GM23338 (cell line): ENCODE results near the gene XPO6. TPM values are rescaled to one million over a fixed set of nuclear protein-coding genes. Genes with fewer than 3 reads are reported as not detected.

Experiments
- ATAC-seq: fragments of 200-7000 bp; cut with Tn5 transposase; 3 replicates; pipeline ENCODE4 v1.9.1; 2020
- DNase-seq: peaks from one replicate; pipeline ENCODE4 v3.0.0-alpha.2; 2015; ENCODE audit warnings: low spot score
- H2AFZ ChIP-seq: fragments of 200-600 bp; sonication (generic); 2 replicates; pipeline ENCODE4 v1.8.0; 2016; ENCODE audit warnings: antibody characterized with exemption, mild to moderate bottlenecking, moderate library complexity
- H3F3A ChIP-seq: fragments of 200-600 bp; sonication (generic); replicated peaks from 2 replicates; pipeline ENCODE4 v1.8.0; 2017; ENCODE audit warnings: antibody characterized with exemption, mixed run types, low read depth
- H3K27ac ChIP-seq: fragments of 200-600 bp; sonication (generic); 2 replicates; pipeline ENCODE4 v1.6.1; 2016; ENCODE audit warnings: low read depth
- H3K27me3 ChIP-seq: fragments of 200-600 bp; sonication (generic); 2 replicates; pipeline ENCODE4 v1.8.0; 2016; ENCODE audit warnings: mild to moderate bottlenecking, mixed run types, moderate library complexity; ENCODE audit not compliant: insufficient read depth
- H3K36me3 ChIP-seq: fragments of 200-600 bp; sonication (generic); 2 replicates; pipeline ENCODE4 v1.8.0; 2016; ENCODE audit warnings: mild to moderate bottlenecking; ENCODE audit not compliant: insufficient read depth
- H3K4me1 ChIP-seq: fragments of 200-600 bp; sonication (generic); 2 replicates; pipeline ENCODE4 v1.8.0; 2016; ENCODE audit warnings: mild to moderate bottlenecking, moderate library complexity; ENCODE audit not compliant: insufficient read depth
- H3K4me2 ChIP-seq: fragments of 200-600 bp; sonication (generic); 2 replicates; pipeline ENCODE4 v1.7.1; 2017; ENCODE audit warnings: mixed run types
- H3K4me3 ChIP-seq: fragments of 200-600 bp; sonication (generic); 2 replicates; pipeline ENCODE4 v1.6.1; 2016; ENCODE audit warnings: mixed run types
- H3K79me2 ChIP-seq: fragments of 200-600 bp; sonication (generic); replicated peaks from 2 replicates; pipeline ENCODE4 v1.8.0; 2017; ENCODE audit warnings: mild to moderate bottlenecking; ENCODE audit not compliant: insufficient read depth
- H3K9me2 ChIP-seq: fragments of 200-600 bp; sonication (generic); 2 replicates; pipeline ENCODE4 v1.8.0; 2017; ENCODE audit not compliant: insufficient read depth
- H4K20me1 ChIP-seq: fragments of 200-600 bp; sonication (generic); replicated peaks from 2 replicates; pipeline ENCODE4 v1.8.0; 2017; ENCODE audit warnings: mild to moderate bottlenecking; ENCODE audit not compliant: insufficient read depth
- H3K27ac Mint-ChIP-seq: 2 replicates; pipeline ENCODE4 v1.8.0; 2020; ENCODE audit warnings: inconsistent platforms, mild to moderate bottlenecking, moderate library complexity, mixed read lengths
- H3K27me3 Mint-ChIP-seq: 3 replicates; pipeline ENCODE4 v1.8.0; 2022; ENCODE audit warnings: low read depth, mild to moderate bottlenecking, moderate library complexity, mixed read lengths, inconsistent platforms; ENCODE audit not compliant: insufficient read depth, poor library complexity
- H3K36me3 Mint-ChIP-seq: 3 replicates; pipeline ENCODE4 v1.8.0; 2021; ENCODE audit warnings: low read depth, mild to moderate bottlenecking, inconsistent platforms, moderate library complexity, mixed read lengths
- H3K4me1 Mint-ChIP-seq: 3 replicates; pipeline ENCODE4 v1.8.0; 2020; ENCODE audit warnings: mild to moderate bottlenecking, inconsistent platforms, mixed read lengths
- H3K4me3 Mint-ChIP-seq: 3 replicates; pipeline ENCODE4 v1.8.0; 2021; ENCODE audit warnings: moderate library complexity, mild to moderate bottlenecking, inconsistent platforms, mixed read lengths
- H3K9me3 Mint-ChIP-seq: 3 replicates; pipeline ENCODE4 v1.8.0; 2020; ENCODE audit warnings: moderate library complexity, mild to moderate bottlenecking, inconsistent platforms, mixed read lengths
- CREB1 ChIP-seq: fragments of 250-450 bp; sonication (Bioruptor Pico); IDR thresholded peaks from 2 replicates; pipeline ENCODE4 v1.5.0; 2020; ENCODE audit warnings: low read depth, mild to moderate bottlenecking, moderate library complexity
- CTCF ChIP-seq, 2 experiments: fragments of 200-600 bp in 1 of 2; sonication (generic) in 1 of 2; conservative IDR thresholded peaks; 2 replicates each; pipeline versions ENCODE4 v1.5.1 to v1.6.1; 2016 to 2017; ENCODE audit warnings: antibody characterized with exemption in 2 of 2, low read depth in 2 of 2, mild to moderate bottlenecking in 2 of 2, moderate library complexity in 1 of 2
- EZH2 ChIP-seq: fragments of 200-600 bp; sonication (generic); IDR thresholded peaks from one replicate; pipeline ENCODE4 v1.8.0; 2017; ENCODE audit warnings: antibody characterized with exemption, mild to moderate bottlenecking, low read depth; ENCODE audit not compliant: unreplicated experiment
- EZH2phosphoT487 ChIP-seq: fragments of 200-600 bp; sonication (generic); IDR thresholded peaks from one replicate; pipeline ENCODE4 v1.8.1; 2018; ENCODE audit warnings: antibody characterized with exemption; ENCODE audit not compliant: unreplicated experiment
- JUNB ChIP-seq: IDR thresholded peaks from one replicate; pipeline ENCODE4 v1.6.1; 2016; ENCODE audit warnings: antibody characterized with exemption; ENCODE audit not compliant: unreplicated experiment
- NANOG ChIP-seq: IDR thresholded peaks from 2 replicates; pipeline ENCODE4 v1.6.1; 2016; ENCODE audit warnings: antibody characterized with exemption, borderline replicate concordance
- POLR2AphosphoS5 ChIP-seq: IDR thresholded peaks from 2 replicates; pipeline ENCODE4 v1.6.1; 2016; ENCODE audit warnings: antibody characterized with exemption, low read depth
- REST ChIP-seq: IDR thresholded peaks from one replicate; pipeline ENCODE4 v1.6.1; 2018; ENCODE audit warnings: antibody characterized with exemption; ENCODE audit not compliant: unreplicated experiment
- STAT1 ChIP-seq: IDR thresholded peaks from one replicate; pipeline ENCODE4 v1.6.1; 2016; ENCODE audit warnings: antibody characterized with exemption; ENCODE audit not compliant: unreplicated experiment
- ZNF114 ChIP-seq: fragments of 250-450 bp; sonication (Bioruptor Pico); IDR thresholded peaks from 2 replicates; pipeline ENCODE4 v1.5.0; 2020; ENCODE audit warnings: mild to moderate bottlenecking, moderate library complexity
- ZNF331 ChIP-seq: fragments of 250-450 bp; sonication (Bioruptor Pico); IDR thresholded peaks from 2 replicates; pipeline ENCODE4 v1.5.0; 2020; ENCODE audit warnings: low read depth, mild to moderate bottlenecking, moderate library complexity
- polyA plus RNA-seq: library from polyadenylated mRNA; unstranded; fragments of >200 nt; fragmentation: Nextera tagmentation; extraction: Ambion mirVana; gene quantifications from 2 replicates; pipeline ENCODE4 v1.2.1, GENCODE V29; 2016
- total RNA-seq: library from RNA; depleted of rRNA; stranded (reverse); fragments of >200 nt; shearing (Covaris generic); gene quantifications from 2 replicates; pipeline ENCODE4 v1.2.3, GENCODE V29; 2014
- TF ChIP-seq, protein P1 (sequence below): IDR thresholded peaks from 2 replicates; pipeline ENCODE4 v1.6.1; 2016; ENCODE audit warnings: antibody characterized with exemption

Gene XPO6
- total and polyA plus RNA-seq, 2 experiments from 2014 or later = 83.9 to 178 TPM

GRCh38 chr16:28052274-28053128 is 159.3 kb downstream of the XPO6 start:
- Histone ChIP-seq H3F3A (no peaks in the 10 kb centered on the region), H2AFZ (no peak overlapping the region), H3K4me3 (no peak overlapping the region), H3K9me2 (0 out of 2 replicates have a peak, but pooled peaks cover 3% of the 10 kb centered on the region), H3K27me3 (no peaks in the 10 kb centered on the region), H3K79me2 (no peaks in the 10 kb centered on the region), H3K4me1 (no peaks in the 10 kb centered on the region), H3K4me2 (no peak overlapping the region), H3K36me3 (no peaks in the 10 kb centered on the region), H4K20me1 (no peaks in the 10 kb centered on the region), H3K27ac (no peak overlapping the region)
- TF ChIP-seq ZNF114 (CRISPR knock-in tag) (no peak), CTCF (conservative IDR thresholded peaks at IDR 0.05; ENCODE audit: low read depth in 2 of 2) (no peak), EZH2phosphoT487 (no peak), STAT1 (no peak), POLR2AphosphoS5 (no peak)
- ATAC-seq (no peak), DNase-seq (no peak)
- H3K36me3 Mint-ChIP-seq = no peaks in the 10 kb centered on the region
- H3K27ac Mint-ChIP-seq = no peak overlapping the region
- peaks cover 4% of the 10 kb centered on the region; the same call in 2 of the 3 replicates for H3K4me1 Mint-ChIP-seq
- no peak overlapping the region for H3K4me3 Mint-ChIP-seq
- H3K9me3 Mint-ChIP-seq = no peaks in the 10 kb centered on the region; the same call in 2 of the 3 replicates
- H3K27me3 Mint-ChIP-seq = peaks cover 2% of the 10 kb centered on the region

GRCh38 chr16:28051486-28051885 is 160.3 kb downstream of the XPO6 start:
- ATAC-seq (no peak), DNase-seq (no peak)
- Mint-ChIP-seq H3K36me3 (no peaks in the 10 kb centered on the region), H3K27ac (no peak overlapping the region), H3K4me1 (peaks cover 4% of the 10 kb centered on the region; the same call in 2 of the 3 replicates), H3K4me3 (no peak overlapping the region), H3K27me3 (peaks cover 2% of the 10 kb centered on the region), H3K9me3 (no peaks in the 10 kb centered on the region; the same call in 2 of the 3 replicates)
- Histone ChIP-seq H3K27me3 (no peaks in the 10 kb centered on the region), H3K4me2 (no peak overlapping the region), H3K79me2 (no peaks in the 10 kb centered on the region), H4K20me1 (no peaks in the 10 kb centered on the region), H3K27ac (no peak overlapping the region), H3K9me2 (0 out of 2 replicates have a peak, but pooled peaks cover 3% of the 10 kb centered on the region), H3K36me3 (no peaks in the 10 kb centered on the region), H3K4me1 (no peaks in the 10 kb centered on the region), H2AFZ (no peak overlapping the region), H3F3A (no peaks in the 10 kb centered on the region), H3K4me3 (no peak overlapping the region)
- TF ChIP-seq POLR2AphosphoS5 (no peak), ZNF114 (CRISPR knock-in tag) (no peak), NANOG (no peak), STAT1 (no peak), EZH2phosphoT487 (no peak), EZH2 (no peak), REST (no peak), ZNF331 (CRISPR knock-in tag) (no peak), CTCF (conservative IDR thresholded peaks at IDR 0.05; ENCODE audit: low read depth in 2 of 2) (no peak), JUNB (no peak), CREB1 (CRISPR knock-in tag) (no peak)
- TF ChIP-seq, protein P1, sequence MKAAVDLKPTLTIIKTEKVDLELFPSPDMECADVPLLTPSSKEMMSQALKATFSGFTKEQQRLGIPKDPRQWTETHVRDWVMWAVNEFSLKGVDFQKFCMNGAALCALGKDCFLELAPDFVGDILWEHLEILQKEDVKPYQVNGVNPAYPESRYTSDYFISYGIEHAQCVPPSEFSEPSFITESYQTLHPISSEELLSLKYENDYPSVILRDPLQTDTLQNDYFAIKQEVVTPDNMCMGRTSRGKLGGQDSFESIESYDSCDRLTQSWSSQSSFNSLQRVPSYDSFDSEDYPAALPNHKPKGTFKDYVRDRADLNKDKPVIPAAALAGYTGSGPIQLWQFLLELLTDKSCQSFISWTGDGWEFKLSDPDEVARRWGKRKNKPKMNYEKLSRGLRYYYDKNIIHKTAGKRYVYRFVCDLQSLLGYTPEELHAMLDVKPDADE = no peak
